CD4-positive, alpha-beta T cell (primary cell): ENCODE results near the gene KPTN. TPM values are rescaled to one million over a fixed set of nuclear protein-coding genes. Genes with fewer than 3 reads are reported as not detected.
A peak's percentile ranks its signal among the peaks of the same experiment; 100 is the strongest.

Experiments used
- ATAC-seq: fragments of 200-7000 bp; cut with Tn5 transposase; one replicate; pipeline ENCODE4 v1.10.0; 2022; ENCODE audit warnings: mild to moderate bottlenecking; ENCODE audit not compliant: poor library complexity
- CTCF ChIA-PET: fragments of 350-600 bp; sonication (Branson Sonifier 250); formaldehyde crosslinking; loops from one replicate; lab custom pipeline; 2021; ENCODE audit warnings: antibody characterized with exemption, inconsistent platforms; lab: Charles Lee
- POLR2A ChIA-PET: fragments of 350-600 bp; sonication (Branson Sonifier 250); formaldehyde crosslinking; loops from one replicate; lab custom pipeline; 2021; ENCODE audit warnings: antibody characterized with exemption, inconsistent platforms; lab: Charles Lee
- DNase-seq, 14 experiments: peaks; one replicate each; pipeline ENCODE4 v3.0.0-alpha.2; 2013 to 2020; ENCODE audit warnings: mixed read lengths in 2 of 14
- H3K27ac ChIP-seq, 2 donors: one replicate each; pipeline versions ENCODE4 v1.5.1 to v1.7.0; 2013; ENCODE audit warnings: low read length in 2 of 2, low read depth in 1 of 2, mild to moderate bottlenecking in 1 of 2
- H3K27me3 ChIP-seq, 2 experiments: 1 replicate in 1 of 2; 2 replicates in 1 of 2; pipeline versions ENCODE4 v1.6.1 to v1.7.0; 2013; ENCODE audit warnings: low read length in 2 of 2, control low read depth in 1 of 2, mild to moderate bottlenecking in 1 of 2, moderate library complexity in 1 of 2; ENCODE audit not compliant: insufficient read depth in 2 of 2, control insufficient read depth in 1 of 2
- H3K36me3 ChIP-seq: one replicate; pipeline ENCODE4 v1.6.1; 2013; ENCODE audit warnings: low read length, control low read depth; ENCODE audit not compliant: insufficient read depth
- H3K4me1 ChIP-seq: one replicate; pipeline ENCODE4 v1.6.1; 2013; ENCODE audit warnings: low read length, control low read depth; ENCODE audit not compliant: insufficient read depth
- H3K4me3 ChIP-seq: one replicate; pipeline ENCODE4 v1.5.1; 2013; ENCODE audit warnings: mild to moderate bottlenecking, low read length, moderate library complexity
- H3K9me3 ChIP-seq, 2 experiments: 1 replicate in 1 of 2; 2 replicates in 1 of 2; pipeline versions ENCODE4 v1.6.1 to v1.7.0; 2013; ENCODE audit warnings: low read length in 2 of 2, mild to moderate bottlenecking in 2 of 2, control low read depth in 1 of 2, moderate library complexity in 1 of 2; ENCODE audit not compliant: control insufficient read depth in 1 of 2, insufficient read depth in 1 of 2
- H3K27ac Mint-ChIP-seq: one replicate; pipeline ENCODE4 v1.8.0; 2020; ENCODE audit warnings: mixed read lengths
- H3K27me3 Mint-ChIP-seq: one replicate; pipeline ENCODE4 v1.8.0; 2021; ENCODE audit warnings: mixed read lengths
- H3K36me3 Mint-ChIP-seq: one replicate; pipeline ENCODE4 v1.8.0; 2021; ENCODE audit warnings: low read depth, mixed read lengths
- H3K4me1 Mint-ChIP-seq: one replicate; pipeline ENCODE4 v1.8.0; 2021; ENCODE audit warnings: low read depth, mixed read lengths
- H3K4me3 Mint-ChIP-seq: one replicate; pipeline ENCODE4 v1.8.0; 2020; ENCODE audit warnings: mild to moderate bottlenecking, mixed read lengths
- H3K9me3 Mint-ChIP-seq: one replicate; pipeline ENCODE4 v1.8.0; 2020; ENCODE audit warnings: mixed read lengths
- CTCF ChIP-seq: fragments of 200-600 bp; IDR thresholded peaks from one replicate; pipeline ENCODE4 v1.8.0; 2022; ENCODE audit warnings: antibody characterized with exemption, mild to moderate bottlenecking
- intact Hi-C, 2 experiments: fragments of 100-400 bp; cut with DNase I in 1 of 2; cut with micrococcal nuclease in 1 of 2; formaldehyde crosslinking; loops; one replicate each; pipeline versions ENCODE4 v1.15.1 to v1.9.0; 2023 to 2025; cut with DNase I, micrococcal nuclease
- total RNA-seq, 174 experiments: library from RNA in 2 of 174; stranded (reverse) in 2 of 174; gene quantifications; one replicate each; pipeline ENCODE4 v1.2.3 and lab custom pipeline; 2021 to 2026

The KPTN gene
- total RNA-seq, 2 experiments from 2014 or later, result 3.6 to 4.5 TPM

GRCh38 chr19:47520839-47521238 lies 36.8 kb upstream of the KPTN start:
- Histone ChIP-seq H3K27ac (no peak overlapping the region), H3K4me3 (no peak overlapping the region), H3K36me3 (no peaks in the 10 kb centered on the region), H3K9me3 (no peaks in the 10 kb centered on the region), H3K4me1 (peaks cover 35% of the 10 kb centered on the region), H3K27me3 (peaks cover 2 to 3% of the 10 kb centered on the region in 2 experiments)
- intact Hi-C loops, result no loop called here
- Mint-ChIP-seq H3K4me3 (no peak overlapping the region), H3K36me3 (no peaks in the 10 kb centered on the region), H3K27ac (no peak overlapping the region), H3K4me1 (peaks cover 36% of the 10 kb centered on the region), H3K27me3 (peaks cover 8% of the 10 kb centered on the region), H3K9me3 (no peaks in the 10 kb centered on the region)
- DNase-seq, result no peak
- CTCF ChIA-PET, result interaction anchor here (1.3 kb wide), 1 partner anchor 84 kb away, joined by 5 read pairs; no protein-coding TSS in a partner anchor
- POLR2A ChIA-PET, result no interaction called here
- no peak for TF ChIP-seq CTCF
- ATAC-seq, result no peak

- peaks cover 39% of the 10 kb centered on the region for H3K4me1 ChIP-seq
- H3K9me3 ChIP-seq, result no peaks in the 10 kb centered on the region
- H3K27ac ChIP-seq, result no peak overlapping the region
- H3K4me3 Mint-ChIP-seq, result no peak overlapping the region
- ATAC-seq (no peak), DNase-seq (no peak)
- H3K9me3 Mint-ChIP-seq, result no peaks in the 10 kb centered on the region
- H3K27me3 ChIP-seq, result peaks cover 2 to 3% of the 10 kb centered on the region in 2 experiments
- no peak for TF ChIP-seq CTCF
- ChIA-PET CTCF (interaction anchor here (1.3 kb wide), 1 partner anchor 84 kb away, joined by 5 read pairs; no protein-coding TSS in a partner anchor), POLR2A (no interaction called here)
- intact Hi-C loops, result no loop called here
- peaks cover 8% of the 10 kb centered on the region for H3K27me3 Mint-ChIP-seq
- no peak overlapping the region for H3K27ac Mint-ChIP-seq
- H3K36me3 ChIP-seq, result no peaks in the 10 kb centered on the region
- peaks cover 2% of the 10 kb centered on the region for H3K36me3 Mint-ChIP-seq
- H3K4me1 Mint-ChIP-seq, result peaks cover 41% of the 10 kb centered on the region
- H3K4me3 ChIP-seq, result no peak overlapping the region
Observed at GRCh38 chr19:47520343-47520806, 36.4 kb upstream of the KPTN start.

GRCh38 chr19:47518854-47519253 lies 34.8 kb upstream of the KPTN start:
- Mint-ChIP-seq H3K36me3 (peaks cover 16% of the 10 kb centered on the region), H3K4me3 (no peak overlapping the region), H3K27ac (peak overlapping the region; percentile 61), H3K9me3 (no peaks in the 10 kb centered on the region), H3K27me3 (peaks cover 8% of the 10 kb centered on the region), H3K4me1 (peaks cover 56% of the 10 kb centered on the region)
- CTCF ChIA-PET, result interaction anchor here (0.6 to 2.3 kb wide), 3 partner anchors 34 to 642 kb away, joined by 3 to 6 read pairs (median 3); no protein-coding TSS in a partner anchor
- TF ChIP-seq CTCF, result no peak
- peaks cover 2 to 3% of the 10 kb centered on the region in 2 experiments for H3K27me3 ChIP-seq
- H3K9me3 ChIP-seq, result no peaks in the 10 kb centered on the region
- POLR2A ChIA-PET, result interaction anchor here (1.4 to 2.0 kb wide), 2 partner anchors 82 to 91 kb away, joined by 6 read pairs; no protein-coding TSS in a partner anchor
- no peak overlapping the region for H3K27ac ChIP-seq
- H3K4me3 ChIP-seq, result no peak overlapping the region
- ATAC-seq (no peak), DNase-seq (no peak)
- intact Hi-C loops, result loop anchor here in 1 of 2 experiments (5.0 kb wide), 1 partner anchor 178 kb away; no protein-coding TSS in a partner anchor
- no peaks in the 10 kb centered on the region for H3K36me3 ChIP-seq
- H3K4me1 ChIP-seq, result peaks cover 48% of the 10 kb centered on the region
